ENCODE measurements around the gene ZNF749. TPM values are rescaled to one million over a fixed set of nuclear protein-coding genes. Genes with fewer than 3 reads are reported as not detected.
"Not testable (repeated sequence)": the region's sequence is repeated elsewhere in the genome, so short reads cannot be mapped to it uniquely, and the experiment has no call there.

The ZNF749 gene
- total RNA-seq, 4 donors from 2014 or later, result 8.3 to 15.5 (median 13.5) TPM

DNA sequence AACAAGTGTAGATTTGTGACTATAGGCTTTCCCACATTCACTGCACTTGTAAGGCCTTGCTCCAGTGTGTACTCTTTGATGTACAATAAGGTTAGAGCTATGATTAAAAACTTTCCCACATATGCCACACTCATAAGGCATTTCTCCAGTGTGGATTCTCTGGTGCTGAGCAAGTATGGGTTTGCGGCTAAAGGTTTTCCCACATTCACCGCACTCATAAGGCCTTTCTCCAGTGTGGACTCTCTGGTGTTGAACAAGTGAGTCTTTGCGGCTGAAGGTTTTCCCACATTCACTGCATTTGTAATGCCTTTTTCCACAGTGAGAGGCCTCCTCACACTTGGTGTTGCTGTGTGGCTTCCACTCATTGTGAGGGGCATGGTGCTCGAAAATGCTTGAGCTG is 38.5 kb downstream of the ZNF749 start:
- H3K4me1 ChIP-seq, result peaks cover 7% of the 10 kb centered on the region
- no peak for TF ChIP-seq POLR2A (IDR thresholded peaks at IDR 0.05)
- TF ChIP-seq EP300 (IDR thresholded peaks at IDR 0.05), result no peak
- no peaks in the 10 kb centered on the region for H3K27me3 ChIP-seq
- no peak overlapping the region for H3K4me3 ChIP-seq
- peaks cover 34% of the 10 kb centered on the region for H3K36me3 ChIP-seq
- H3K27ac ChIP-seq, result no peak overlapping the region
- DNase-seq (ENCODE audit: low spot score in 2 of 2), result no peak
- H3K9me3 ChIP-seq, result peaks cover 71% of the 10 kb centered on the region
- WGBS, result 96% methylated on average over 4 of the region's 4 CpGs

- H3K27me3 ChIP-seq, result no peaks in the 10 kb centered on the region
- WGBS, result 8% methylated on average over 21 of the region's 38 CpGs
- H3K27ac ChIP-seq, result peak within 1 kb of the TSS; percentile 59
- TF ChIP-seq EP300 (IDR thresholded peaks at IDR 0.05) (no peak), CTCF (IDR thresholded peaks at IDR 0.05) (peak in 1 of 2 donors; percentile 65)
- peaks cover 7% of the 10 kb centered on the region for H3K4me1 ChIP-seq
- peaks cover 35% of the 10 kb centered on the region for H3K9me3 ChIP-seq
- peaks cover 34% of the 10 kb centered on the region for H3K36me3 ChIP-seq
- peak within 1 kb of the TSS; percentile 66 for H3K4me3 ChIP-seq
- DNase-seq (ENCODE audit: low spot score in 2 of 2), result peak; percentile 90 to 92
These were observed 42.3 kb downstream of the ZNF749 start, which contains the start of gene ZNF772 for GRCh38 chr19:57477191-57478008. Gene ZNF772 (minus strand): TSS chr19:57477566. CDS start chr19:57477309, 257 bp downstream.

DNA sequence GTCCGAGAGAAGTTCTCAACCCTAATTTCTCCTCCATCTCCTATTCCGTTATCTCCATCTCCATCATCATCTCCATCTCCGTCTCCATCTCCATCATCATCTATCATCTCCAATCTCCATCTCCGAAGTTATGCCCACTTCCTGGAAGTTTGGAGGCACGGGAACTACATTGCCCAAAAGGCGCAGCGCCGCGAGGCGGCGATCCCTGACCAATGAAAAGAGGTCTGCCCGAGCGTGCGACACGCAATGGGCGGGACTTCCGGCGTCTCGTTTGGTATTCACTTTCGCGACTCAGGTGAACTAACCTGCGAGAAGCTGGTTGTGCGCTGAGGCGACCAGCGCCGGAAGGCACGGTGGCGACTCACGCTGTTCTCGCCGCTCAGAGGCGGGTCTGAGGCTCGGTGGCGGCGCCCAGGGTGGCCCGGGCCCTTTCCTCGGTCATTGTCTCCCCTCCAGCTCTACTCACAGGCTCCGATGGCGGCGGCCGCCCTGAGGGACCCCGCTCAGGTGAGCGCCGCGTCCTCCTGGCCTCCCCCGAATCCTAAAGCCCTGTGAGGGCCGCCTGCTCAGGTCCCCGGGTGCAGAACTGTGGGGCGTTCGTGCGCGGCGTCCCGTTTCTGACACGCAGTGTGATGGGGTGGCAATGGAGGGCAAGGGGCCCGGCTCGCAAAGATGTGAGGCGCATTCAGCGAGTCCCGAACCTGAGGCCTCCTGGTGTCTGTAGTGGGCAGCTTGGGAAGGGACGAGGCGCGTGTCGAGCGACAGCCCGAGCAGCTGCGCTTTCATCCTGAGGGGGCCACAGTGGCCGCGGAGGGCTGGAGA is 52.6 kb downstream of the ZNF749 start, which contains the start of gene ZNF419:
TSS of gene ZNF419 (plus strand) at position 274 of the 822 bp plus-strand sequence. CDS start at position 475, 201 bp downstream.
- H3K4me3 ChIP-seq, result peak within 1 kb of the TSS; percentile 71
- WGBS, result 1% methylated on average over 32 of the region's 69 CpGs
- TF ChIP-seq POLR2AphosphoS5 (IDR thresholded peaks at IDR 0.05), result peak in 2 of 3 donors; percentile 41 to 60
- peak in 1 of 2 donors; percentile 15 for TF ChIP-seq POLR2A (IDR thresholded peaks at IDR 0.05)
- peak in 1 of 2 donors; percentile 6 for TF ChIP-seq CTCF (IDR thresholded peaks at IDR 0.05)
- not testable (repeated sequence) for H3K9me3 ChIP-seq, H3K27me3 ChIP-seq, H3K4me1 ChIP-seq
- H3K27ac ChIP-seq, result peak within 1 kb of the TSS; percentile 82
- H3K36me3 ChIP-seq, result peaks cover 24% of the 10 kb centered on the region
- DNase-seq (ENCODE audit: low spot score in 2 of 2), result peak; percentile 94 to 96

DNA sequence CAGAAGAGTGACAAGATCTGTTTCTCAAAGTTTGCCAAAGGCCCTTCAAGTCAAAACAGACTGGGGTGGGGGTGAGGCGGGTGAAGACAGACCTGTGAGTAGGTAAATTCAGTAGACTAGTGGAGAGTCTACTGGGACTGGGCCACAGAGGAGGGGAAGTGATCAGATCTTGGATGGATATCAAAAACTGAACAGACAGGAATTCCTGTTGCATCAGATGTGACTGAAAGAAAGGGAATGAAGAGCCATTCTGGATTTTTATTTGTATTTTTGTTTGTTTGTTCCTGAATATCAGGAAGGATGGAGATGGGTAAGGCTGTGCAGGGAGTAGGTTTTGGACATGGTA is 53.1 kb downstream of the ZNF749 start:
- H3K27ac ChIP-seq; H3K9me3 ChIP-seq; H3K4me1 ChIP-seq; H3K27me3 ChIP-seq; DNase-seq (ENCODE audit: low spot score in 2 of 2): not testable (repeated sequence)
- H3K36me3 ChIP-seq, result peaks cover 30% of the 10 kb centered on the region
- peak overlapping the region; percentile 71 for H3K4me3 ChIP-seq
- whole genome bisulfite sequencing, result 0% methylated on average over 1 of the region's 1 CpG

Other genes starting within 250 kb of the ZNF749 start
- gene ZNF264, start 243.8 kb upstream of the ZNF749 start, total RNA-seq, result 10 to 100 TPM; 35.4 to 50.2 (median 38.9) TPM
- gene AURKC, start 204.3 kb upstream of the ZNF749 start, total RNA-seq, result 1 to 10 TPM in 3 of 4 donors, not detected in 1; 1.1 to 3.1 (median 2.3) TPM
- 10 to 100 TPM; 18.0 to 24.6 (median 18.9) TPM for gene ZNF805, start 194.7 kb upstream of the ZNF749 start, total RNA-seq
- 100 to 1,000 TPM in 1 of 4 donors, 10 to 100 TPM in 3; 75.2 to 101 (median 78.6) TPM for gene ZNF460, start 154.8 kb upstream of the ZNF749 start, total RNA-seq
- 10 to 100 TPM in 3 of 4 donors, 1 to 10 TPM in 1; 9.8 to 15.8 (median 11.6) TPM for gene ZNF543, start 114.9 kb upstream of the ZNF749 start, total RNA-seq
- 10 to 100 TPM in 3 of 4 donors, 1 to 10 TPM in 1; 10.0 to 12.4 (median 11.3) TPM for gene ZNF304, start 84.1 kb upstream of the ZNF749 start, total RNA-seq
- gene TRAPPC2B, start 71.8 kb upstream of the ZNF749 start, total RNA-seq, result 10 to 100 TPM; 16.5 to 20.7 (median 19.9) TPM
- gene ZNF547, start 71.8 kb upstream of the ZNF749 start, total RNA-seq, result 1 to 10 TPM; 1.8 to 4.2 (median 2.7) TPM
- 10 to 100 TPM; 18.8 to 30.9 (median 25.7) TPM for gene ZNF548, start 45.5 kb upstream of the ZNF749 start, total RNA-seq
- 10 to 100 TPM; 10.2 to 23.8 (median 15.2) TPM for gene ZNF17, start 24.2 kb upstream of the ZNF749 start, total RNA-seq
- gene VN1R1, start 21.8 kb downstream of the ZNF749 start, total RNA-seq, result 1 to 10 TPM in 3 of 4 donors, under 1 TPM in 1; 0.76 to 3.9 (median 1.2) TPM
- 10 to 100 TPM in 2 of 4 donors, 1 to 10 TPM in 2; 6.1 to 15.0 (median 10.9) TPM for gene ZNF772, start 42.2 kb downstream of the ZNF749 start, total RNA-seq
- 10 to 100 TPM in 1 of 4 donors, 1 to 10 TPM in 3; 7.9 to 20.4 (median 8.9) TPM for gene ZNF419, start 52.4 kb downstream of the ZNF749 start, total RNA-seq
- gene ZNF773, start 64.6 kb downstream of the ZNF749 start, total RNA-seq, result 10 to 100 TPM; 10.5 to 24.1 (median 16.2) TPM
- gene ZNF549, start 92.0 kb downstream of the ZNF749 start, total RNA-seq, result 1 to 10 TPM; 3.4 to 9.5 (median 4.9) TPM
- 10 to 100 TPM in 2 of 4 donors, 1 to 10 TPM in 2; 6.6 to 21.9 (median 11.3) TPM for gene ZNF550, start 124.5 kb downstream of the ZNF749 start, total RNA-seq
- gene ZNF416, start 143.6 kb downstream of the ZNF749 start, total RNA-seq, result 1 to 10 TPM; 5.3 to 8.7 (median 6.1) TPM
- gene ZIK1, start 148.8 kb downstream of the ZNF749 start, total RNA-seq, result 1 to 10 TPM; 3.0 to 5.7 (median 4.1) TPM
- gene ZNF530, start 164.6 kb downstream of the ZNF749 start, total RNA-seq, result 1 to 10 TPM; 4.7 to 9.7 (median 7.2) TPM
- 10 to 100 TPM; 15.8 to 35.0 (median 21.5) TPM for gene ZNF134, start 178.9 kb downstream of the ZNF749 start, total RNA-seq
- gene ZNF211, start 197.8 kb downstream of the ZNF749 start, total RNA-seq, result 10 to 100 TPM in 3 of 4 donors, 1 to 10 TPM in 1; 7.5 to 21.3 (median 14.1) TPM
- gene ZSCAN4, start 233.6 kb downstream of the ZNF749 start, total RNA-seq, result 1 to 10 TPM in 2 of 4 donors, not detected in 2; 2.3 to 3.9 TPM
- gene ZNF551, start 246.7 kb downstream of the ZNF749 start, total RNA-seq, result 10 to 100 TPM; 21.5 to 42.3 (median 29.7) TPM

Data from suprapubic skin (tissue), 4 donors.